GM06990 (cell line): ENCODE data around the gene CCDC47.
"Not testable (repeated sequence)": the region's sequence is repeated elsewhere in the genome, so short reads cannot be mapped to it uniquely, and the experiment has no call there.

Source experiments
- DNase-seq: peaks from one replicate; pipeline ENCODE4 v3.0.0-alpha.2; 2011; ENCODE audit not compliant: insufficient read length; ENCODE audit errors: extremely low read depth
- H3K27me3 ChIP-seq: replicated peaks from 2 replicates; pipeline ENCODE4 v1.6.0; 2011; ENCODE audit warnings: low read length; ENCODE audit not compliant: control insufficient read depth, insufficient read depth
- H3K36me3 ChIP-seq: 2 replicates; pipeline ENCODE4 v1.5.1; 2011; ENCODE audit warnings: low read length; ENCODE audit not compliant: control insufficient read depth, insufficient read depth
- H3K4me3 ChIP-seq: replicated peaks from 2 replicates; pipeline ENCODE4 v1.5.1; 2011; ENCODE audit warnings: low read depth, mild to moderate bottlenecking, control low read depth, low read length
- CTCF ChIP-seq: IDR thresholded peaks from 2 replicates; pipeline ENCODE4 v1.5.1; 2011; ENCODE audit warnings: low read length, control low read depth, mild to moderate bottlenecking, inconsistent platforms; ENCODE audit not compliant: insufficient read depth, poor library complexity, severe bottlenecking

CCDC47 gene

DNA sequence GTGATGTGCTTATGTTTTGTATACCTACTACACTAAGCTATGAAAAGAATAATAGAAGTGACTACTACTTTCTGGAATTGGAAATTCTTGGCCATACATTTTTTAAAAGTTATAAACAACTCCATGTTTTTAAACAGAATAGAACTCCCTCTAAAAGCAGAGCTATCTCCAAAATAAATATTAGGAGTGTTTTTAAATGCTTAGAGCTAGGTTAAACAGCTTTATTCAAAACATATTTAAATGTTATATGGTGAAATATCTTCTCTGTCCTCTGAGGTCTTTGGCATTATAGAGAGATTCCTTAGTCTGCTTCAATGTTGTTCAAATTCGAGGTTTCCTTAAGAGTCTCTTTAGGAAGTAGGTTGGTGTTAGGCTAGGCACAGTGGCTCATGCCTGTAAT, 30.9 kb upstream of the CCDC47 start:
- no peak for DNase-seq
- no peak for TF ChIP-seq CTCF
- peaks cover 10% of the 10 kb centered on the region for H3K36me3 ChIP-seq
- no peaks in the 10 kb centered on the region for H3K27me3 ChIP-seq
- H3K4me3 ChIP-seq, result no peak overlapping the region

DNA sequence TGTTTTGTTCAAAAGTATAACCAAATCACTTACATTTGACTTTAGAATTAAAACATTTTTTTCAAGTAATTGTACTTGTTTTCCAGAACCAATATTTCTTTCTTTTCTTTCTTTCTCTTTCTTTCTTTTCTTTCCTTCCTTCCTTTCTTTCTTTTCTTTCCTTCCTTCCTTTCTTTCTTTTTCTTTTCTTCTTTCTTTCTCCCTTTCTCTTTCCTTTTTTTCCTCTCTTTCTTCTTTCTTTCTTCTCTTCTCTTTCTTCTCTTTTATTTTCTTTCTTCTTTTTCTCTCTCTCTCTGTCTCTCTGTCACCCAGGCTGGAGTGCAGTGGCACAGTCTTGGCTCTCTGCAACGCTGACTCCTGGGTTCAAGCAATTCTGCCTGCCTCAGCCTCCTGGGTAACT, 27.4 kb upstream of the CCDC47 start:
- DNase-seq, result no peak
- H3K4me3 ChIP-seq, result no peak overlapping the region
- no peak for TF ChIP-seq CTCF
- peaks cover 12% of the 10 kb centered on the region for H3K36me3 ChIP-seq
- H3K27me3 ChIP-seq, result no peaks in the 10 kb centered on the region

GRCh38 chr17:63798572-63799106, 25.2 kb upstream of the CCDC47 start:
- no peaks in the 10 kb centered on the region for H3K27me3 ChIP-seq
- H3K36me3 ChIP-seq, result peaks cover 16% of the 10 kb centered on the region
- DNase-seq, result no peak
- H3K4me3 ChIP-seq, result no peak overlapping the region
- no peak for TF ChIP-seq CTCF

DNA sequence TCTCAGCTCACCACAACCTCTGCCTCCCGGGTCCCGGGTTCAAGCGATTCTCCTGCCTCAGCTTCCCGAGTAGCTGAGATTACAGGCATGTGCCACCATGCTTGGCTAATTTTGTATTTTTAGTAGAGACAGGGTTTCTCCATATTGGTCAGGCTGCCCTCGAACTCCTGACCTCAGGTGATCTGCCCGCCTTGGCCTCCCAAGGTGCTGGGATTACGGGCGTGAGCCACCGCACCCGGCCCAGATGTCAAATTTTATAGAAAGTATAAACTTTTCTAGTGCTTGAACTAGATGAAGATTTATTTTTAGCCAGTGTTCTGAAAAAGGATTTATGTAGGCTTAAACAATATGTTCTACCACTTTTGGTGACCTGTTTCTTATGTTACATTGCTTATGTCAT, 23.0 kb upstream of the CCDC47 start:
- not testable (repeated sequence) for DNase-seq, H3K4me3 ChIP-seq, H3K27me3 ChIP-seq
- peaks cover 14% of the 10 kb centered on the region for H3K36me3 ChIP-seq

DNA sequence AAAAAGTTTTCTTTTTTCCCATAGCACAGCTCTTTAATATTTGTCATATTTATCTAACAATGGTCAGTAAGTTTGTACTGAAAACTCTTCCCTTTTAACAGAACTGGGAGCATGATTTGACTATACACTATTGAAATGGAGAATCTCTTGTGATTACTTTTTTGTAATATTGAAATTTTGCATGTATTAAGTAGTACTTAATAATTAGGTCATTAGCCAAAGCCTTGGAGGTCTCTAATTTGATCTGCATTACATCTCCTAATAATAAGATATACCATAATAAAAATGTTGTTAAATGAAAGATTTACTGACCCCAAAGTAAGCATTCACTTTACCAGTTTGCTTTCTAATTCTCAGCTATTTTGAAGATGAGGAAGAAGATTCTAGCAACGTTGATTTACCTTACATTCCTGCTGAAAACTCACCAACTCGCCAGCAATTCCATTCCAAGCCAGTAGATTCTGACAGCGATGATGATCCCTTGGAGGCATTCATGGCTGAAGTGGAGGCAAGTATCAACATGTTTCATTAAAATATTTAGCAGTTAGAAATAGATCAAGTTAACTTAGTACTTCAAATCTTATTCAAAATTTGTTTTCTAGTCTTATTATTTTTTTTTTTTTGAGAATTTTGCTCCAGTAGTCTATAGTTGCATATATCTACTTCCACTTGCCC, 18.8 kb upstream of the CCDC47 start:
- Histone ChIP-seq H3K4me3 (no peak overlapping the region), H3K27me3 (no peaks in the 10 kb centered on the region), H3K36me3 (peaks cover 17% of the 10 kb centered on the region)

DNA sequence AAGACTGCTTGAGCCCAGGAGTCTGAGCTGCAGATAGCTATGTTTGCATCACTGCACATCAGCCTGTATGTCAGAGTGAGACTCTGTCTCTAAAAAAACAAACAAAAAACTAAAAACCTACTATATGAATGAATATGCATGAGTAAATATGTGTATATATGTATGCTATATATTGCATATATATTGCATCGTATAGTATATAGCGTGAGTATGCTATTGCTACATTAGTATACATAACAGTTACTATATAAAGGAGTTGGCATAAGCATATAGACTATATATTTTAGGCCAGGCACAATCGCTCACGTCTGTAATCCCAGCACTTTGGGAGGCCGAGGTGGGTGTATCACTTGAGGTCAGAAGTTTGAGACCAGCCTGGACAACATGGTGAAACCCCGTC, 16.7 kb upstream of the CCDC47 start:
- Histone ChIP-seq H3K27me3 (no peaks in the 10 kb centered on the region), H3K36me3 (peaks cover 13% of the 10 kb centered on the region), H3K4me3 (no peak overlapping the region)
- no peak for TF ChIP-seq CTCF
- no peak for DNase-seq

More for the DNA sequence above, 18.8 kb upstream of the CCDC47 start:
- no peak for DNase-seq
- no peak for TF ChIP-seq CTCF
